Erythroblast (primary cell): ENCODE results near the gene LOXL1.

Experiments
- GATA1 ChIP-seq: IDR thresholded peaks from 2 replicates; pipeline ENCODE4 v1.6.1; 2011; ENCODE audit warnings: low read depth, mild to moderate bottlenecking, control low read depth, low read length, moderate library complexity
- POLR2A ChIP-seq: IDR thresholded peaks from 2 replicates; pipeline ENCODE4 v1.6.1; 2011; ENCODE audit warnings: mild to moderate bottlenecking, low read length

- TF ChIP-seq POLR2A (no peak), GATA1 (no peak)
These were observed 65.0 kb downstream of the LOXL1 start for GRCh38 chr15:73991260-73991659.
